HEK293 (cell line): ENCODE measurements around the gene RPS6KB2.

Source experiments
- CTCF ChIA-PET: fragments of 350-600 bp; formaldehyde crosslinking; extraction: SDS; loops from one replicate; lab custom pipeline; 2021; ENCODE audit warnings: antibody characterized with exemption; lab: Yijun Ruan, JAX
- POLR2A ChIA-PET: fragments of 300-600 bp; formaldehyde crosslinking; extraction: SDS; loops from one replicate; lab custom pipeline; 2020; ENCODE audit warnings: antibody characterized with exemption, inconsistent platforms; lab: Yijun Ruan, JAX
- H3K27ac ChIP-seq: fragments of 200-500 bp; sonication (Bioruptor generic); 2 replicates; pipeline ENCODE4 v1.5.1; 2014; ENCODE audit warnings: low read depth, low read length, control low read depth, inconsistent platforms; ENCODE audit errors: extremely low read depth
- H3K36me3 ChIP-seq, 2 experiments: fragments of 200-500 bp in 1 of 2; sonication (Bioruptor generic) in 1 of 2; 1 replicate in 1 of 2; 2 replicates in 1 of 2; pipeline ENCODE4 v1.5.1; 2014 to 2017; ENCODE audit warnings: inconsistent platforms in 2 of 2, low read length in 2 of 2; ENCODE audit not compliant: control insufficient read depth in 2 of 2, insufficient read depth in 1 of 2
- H3K4me1 ChIP-seq: fragments of 200-500 bp; sonication (Bioruptor generic); 2 replicates; pipeline ENCODE4 v1.5.1; 2014; ENCODE audit warnings: mild to moderate bottlenecking, low read length, inconsistent platforms; ENCODE audit not compliant: control insufficient read depth, insufficient read depth
- H3K4me3 ChIP-seq: 2 replicates; pipeline ENCODE4 v1.5.1; 2011; ENCODE audit warnings: low read depth, mild to moderate bottlenecking, control low read depth, low read length, moderate library complexity
- H3K9me3 ChIP-seq: fragments of 200-500 bp; sonication (Bioruptor generic); 2 replicates; pipeline ENCODE4 v1.5.1; 2014; ENCODE audit warnings: low read depth, low read length, inconsistent platforms; ENCODE audit not compliant: control insufficient read depth, insufficient read depth
- FEZF1 ChIP-seq: fragments of 450-650 bp; formaldehyde crosslinking; IDR thresholded peaks from 2 replicates; pipeline ENCODE4 v1.5.1; 2016; ENCODE audit warnings: missing biosample characterization, missing genetic modification characterization
- GLI2 ChIP-seq: fragments of 450-650 bp; formaldehyde crosslinking; IDR thresholded peaks from 2 replicates; pipeline ENCODE4; 2017; ENCODE audit warnings: missing biosample characterization, missing genetic modification characterization, low read depth, borderline replicate concordance
- GLI4 ChIP-seq: fragments of 450-650 bp; formaldehyde crosslinking; IDR thresholded peaks from 2 replicates; pipeline ENCODE4 v1.5.1; 2016; ENCODE audit warnings: missing biosample characterization, missing genetic modification characterization
- GLIS2 ChIP-seq: fragments of 450-650 bp; formaldehyde crosslinking; IDR thresholded peaks from 2 replicates; pipeline ENCODE4 v1.5.1; 2016; ENCODE audit warnings: missing biosample characterization, missing genetic modification characterization
- OVOL3 ChIP-seq: fragments of 450-650 bp; formaldehyde crosslinking; IDR thresholded peaks from 2 replicates; pipeline ENCODE4 v1.5.1; 2016; ENCODE audit warnings: missing biosample characterization, missing genetic modification characterization
- SP7 ChIP-seq: fragments of 450-650 bp; formaldehyde crosslinking; IDR thresholded peaks from 2 replicates; pipeline ENCODE4 v1.5.1; 2016; ENCODE audit warnings: missing biosample characterization, missing genetic modification characterization
- YY2 ChIP-seq: fragments of 450-650 bp; formaldehyde crosslinking; IDR thresholded peaks from 2 replicates; pipeline ENCODE4 v1.5.1; 2016; ENCODE audit warnings: missing biosample characterization, missing genetic modification characterization
- ZBTB17 ChIP-seq: fragments of 450-650 bp; formaldehyde crosslinking; IDR thresholded peaks from 2 replicates; pipeline ENCODE4 v1.5.1; 2016; ENCODE audit warnings: missing biosample characterization, missing genetic modification characterization
- ZBTB8A ChIP-seq: fragments of 450-650 bp; formaldehyde crosslinking; IDR thresholded peaks from 2 replicates; pipeline ENCODE4 v1.5.1; 2016; ENCODE audit warnings: missing biosample characterization, missing genetic modification characterization
- ZNF121 ChIP-seq: fragments of 450-650 bp; formaldehyde crosslinking; IDR thresholded peaks from 2 replicates; pipeline ENCODE4 v1.5.1; 2016; ENCODE audit warnings: missing biosample characterization, missing genetic modification characterization
- ZNF140 ChIP-seq: fragments of 450-650 bp; formaldehyde crosslinking; IDR thresholded peaks from 2 replicates; pipeline ENCODE4 v1.5.1; 2016; ENCODE audit warnings: missing biosample characterization, missing genetic modification characterization
- ZNF223 ChIP-seq: fragments of 450-650 bp; formaldehyde crosslinking; IDR thresholded peaks from 2 replicates; pipeline ENCODE4 v1.5.1; 2016; ENCODE audit warnings: missing biosample characterization, missing genetic modification characterization
- ZNF302 ChIP-seq: fragments of 450-650 bp; formaldehyde crosslinking; IDR thresholded peaks from 2 replicates; pipeline ENCODE4 v1.5.1; 2016; ENCODE audit warnings: missing biosample characterization, missing genetic modification characterization, low read depth
- ZNF514 ChIP-seq: fragments of 450-650 bp; formaldehyde crosslinking; IDR thresholded peaks from 2 replicates; pipeline ENCODE4 v1.5.1; 2016; ENCODE audit warnings: missing biosample characterization, missing genetic modification characterization
- ZNF521 ChIP-seq: fragments of 450-650 bp; formaldehyde crosslinking; IDR thresholded peaks from 2 replicates; pipeline ENCODE4 v1.5.1; 2017; ENCODE audit warnings: missing biosample characterization, mild to moderate bottlenecking, missing genetic modification characterization
- ZNF701 ChIP-seq: fragments of 450-650 bp; formaldehyde crosslinking; IDR thresholded peaks from 2 replicates; pipeline ENCODE4 v1.5.1; 2016; ENCODE audit warnings: missing biosample characterization, missing genetic modification characterization
- ZNF768 ChIP-seq: fragments of 450-650 bp; formaldehyde crosslinking; IDR thresholded peaks from 2 replicates; pipeline ENCODE4 v1.5.1; 2018; ENCODE audit warnings: missing biosample characterization, mild to moderate bottlenecking, missing genetic modification characterization
- ZNF791 ChIP-seq: fragments of 450-650 bp; formaldehyde crosslinking; IDR thresholded peaks from 2 replicates; pipeline ENCODE4 v1.5.1; 2016; ENCODE audit warnings: missing biosample characterization, missing genetic modification characterization
- ZNF830 ChIP-seq: fragments of 450-650 bp; IDR thresholded peaks from 2 replicates; pipeline ENCODE4 v1.5.0; 2018; ENCODE audit warnings: missing biosample characterization, missing genetic modification characterization, low read depth, mild to moderate bottlenecking, moderate library complexity
- ZXDB ChIP-seq: fragments of 450-650 bp; formaldehyde crosslinking; IDR thresholded peaks from 2 replicates; pipeline ENCODE4 v1.5.1; 2016; ENCODE audit warnings: missing biosample characterization, missing genetic modification characterization
- TF ChIP-seq, protein P1 (sequence below): fragments of 450-650 bp; formaldehyde crosslinking; IDR thresholded peaks from 2 replicates; pipeline ENCODE4 v1.5.1; 2017; ENCODE audit warnings: missing biosample characterization, missing genetic modification characterization
- TF ChIP-seq, protein P2 (sequence below): fragments of 450-650 bp; formaldehyde crosslinking; IDR thresholded peaks from 2 replicates; pipeline ENCODE4 v1.5.1; 2016; ENCODE audit warnings: missing biosample characterization, missing genetic modification characterization, low read depth
- TF ChIP-seq, protein P3 (sequence below): fragments of 450-650 bp; formaldehyde crosslinking; IDR thresholded peaks from 2 replicates; pipeline ENCODE4 v1.5.1; 2017; ENCODE audit warnings: missing biosample characterization, missing genetic modification characterization
- TF ChIP-seq, protein P4 (sequence below): fragments of 450-650 bp; formaldehyde crosslinking; IDR thresholded peaks from 2 replicates; pipeline ENCODE4 v1.5.1; 2017; ENCODE audit warnings: missing biosample characterization, missing genetic modification characterization
- TF ChIP-seq, protein P5 (sequence below): fragments of 450-650 bp; formaldehyde crosslinking; IDR thresholded peaks from 2 replicates; pipeline ENCODE4 v1.5.1; 2017; ENCODE audit warnings: missing biosample characterization, mild to moderate bottlenecking, missing genetic modification characterization, moderate library complexity
- TF ChIP-seq, protein P6 (sequence below): fragments of 450-650 bp; formaldehyde crosslinking; IDR thresholded peaks from 2 replicates; pipeline ENCODE4 v1.5.1; 2016; ENCODE audit warnings: missing biosample characterization, missing genetic modification characterization
- TF ChIP-seq, protein P7 (sequence below): fragments of 450-650 bp; formaldehyde crosslinking; optimal IDR thresholded peaks from 2 replicates; pipeline ENCODE3; 2016; ENCODE audit warnings: missing biosample characterization, mild to moderate bottlenecking, missing genetic modification characterization

Gene RPS6KB2

DNA sequence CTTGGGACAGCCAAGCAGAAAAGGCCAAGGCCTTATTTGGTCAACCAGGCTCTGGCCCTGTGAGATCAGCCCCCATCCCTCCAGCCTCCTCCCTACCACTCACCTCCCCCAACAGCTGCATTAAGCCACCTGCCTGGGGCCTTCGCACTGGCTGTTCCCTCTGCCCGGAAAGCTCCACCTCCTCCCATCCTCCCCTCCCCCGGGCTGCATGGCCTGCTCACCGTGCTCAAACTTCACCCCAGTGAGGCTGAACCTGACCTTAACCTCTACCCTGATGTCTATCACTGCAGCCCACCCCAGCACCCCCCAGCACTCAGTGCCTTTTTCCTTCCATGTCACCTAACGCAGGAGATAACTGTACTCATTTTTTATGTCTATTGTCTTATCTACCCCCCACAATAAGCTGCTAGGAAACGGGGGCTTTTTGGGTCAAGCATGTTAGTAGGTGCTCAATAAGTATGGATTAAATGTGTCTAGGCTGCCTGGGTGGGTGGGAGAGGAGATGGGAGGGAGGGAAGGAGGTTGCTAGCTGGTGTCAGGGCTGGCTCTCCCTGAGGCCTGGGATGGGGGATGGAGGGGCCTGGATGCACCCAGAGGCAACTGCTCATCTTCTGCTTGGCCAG is 8.3 kb downstream of the RPS6KB2 start:
- Histone ChIP-seq H3K4me1 (no peaks in the 10 kb centered on the region), H3K36me3 (peaks cover 0 to 86% of the 10 kb centered on the region in 2 experiments; a peak in 1 of 3 replicates), H3K9me3 (no peaks in the 10 kb centered on the region), H3K4me3 (no peak overlapping the region), H3K27ac (no peak overlapping the region)
- POLR2A ChIA-PET = interaction anchor here (0.6 to 1.5 kb wide), 7 partner anchors 8 to 90 kb away, joined by 3 to 6 read pairs (median 4); partner anchors contain the start of genes PPP1CA, RPS6KB2 and TMEM134
- CTCF ChIA-PET = interaction anchor here (1.2 kb wide), 1 partner anchor 35 kb away, joined by 5 read pairs; the partner anchor contains the start of gene PPP1CA
- no peak for TF ChIP-seq GLI2 (tag by site-specific recombination)
- TF ChIP-seq SP7 = peak; percentile 77
- TF ChIP-seq, protein P1, sequence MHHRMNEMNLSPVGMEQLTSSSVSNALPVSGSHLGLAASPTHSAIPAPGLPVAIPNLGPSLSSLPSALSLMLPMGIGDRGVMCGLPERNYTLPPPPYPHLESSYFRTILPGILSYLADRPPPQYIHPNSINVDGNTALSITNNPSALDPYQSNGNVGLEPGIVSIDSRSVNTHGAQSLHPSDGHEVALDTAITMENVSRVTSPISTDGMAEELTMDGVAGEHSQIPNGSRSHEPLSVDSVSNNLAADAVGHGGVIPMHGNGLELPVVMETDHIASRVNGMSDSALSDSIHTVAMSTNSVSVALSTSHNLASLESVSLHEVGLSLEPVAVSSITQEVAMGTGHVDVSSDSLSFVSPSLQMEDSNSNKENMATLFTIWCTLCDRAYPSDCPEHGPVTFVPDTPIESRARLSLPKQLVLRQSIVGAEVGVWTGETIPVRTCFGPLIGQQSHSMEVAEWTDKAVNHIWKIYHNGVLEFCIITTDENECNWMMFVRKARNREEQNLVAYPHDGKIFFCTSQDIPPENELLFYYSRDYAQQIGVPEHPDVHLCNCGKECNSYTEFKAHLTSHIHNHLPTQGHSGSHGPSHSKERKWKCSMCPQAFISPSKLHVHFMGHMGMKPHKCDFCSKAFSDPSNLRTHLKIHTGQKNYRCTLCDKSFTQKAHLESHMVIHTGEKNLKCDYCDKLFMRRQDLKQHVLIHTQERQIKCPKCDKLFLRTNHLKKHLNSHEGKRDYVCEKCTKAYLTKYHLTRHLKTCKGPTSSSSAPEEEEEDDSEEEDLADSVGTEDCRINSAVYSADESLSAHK (tag by site-specific recombination) = no peak
- peak; percentile 58; the same call in 1 of the 2 replicates for TF ChIP-seq ZBTB17 (tag by site-specific recombination)
- TF ChIP-seq ZNF791 = no peak
- no peak for TF ChIP-seq ZNF701 (tag by site-specific recombination)
- TF ChIP-seq, protein P2, sequence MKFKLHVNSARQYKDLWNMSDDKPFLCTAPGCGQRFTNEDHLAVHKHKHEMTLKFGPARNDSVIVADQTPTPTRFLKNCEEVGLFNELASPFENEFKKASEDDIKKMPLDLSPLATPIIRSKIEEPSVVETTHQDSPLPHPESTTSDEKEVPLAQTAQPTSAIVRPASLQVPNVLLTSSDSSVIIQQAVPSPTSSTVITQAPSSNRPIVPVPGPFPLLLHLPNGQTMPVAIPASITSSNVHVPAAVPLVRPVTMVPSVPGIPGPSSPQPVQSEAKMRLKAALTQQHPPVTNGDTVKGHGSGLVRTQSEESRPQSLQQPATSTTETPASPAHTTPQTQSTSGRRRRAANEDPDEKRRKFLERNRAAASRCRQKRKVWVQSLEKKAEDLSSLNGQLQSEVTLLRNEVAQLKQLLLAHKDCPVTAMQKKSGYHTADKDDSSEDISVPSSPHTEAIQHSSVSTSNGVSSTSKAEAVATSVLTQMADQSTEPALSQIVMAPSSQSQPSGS = no peak
- TF ChIP-seq, protein P3, sequence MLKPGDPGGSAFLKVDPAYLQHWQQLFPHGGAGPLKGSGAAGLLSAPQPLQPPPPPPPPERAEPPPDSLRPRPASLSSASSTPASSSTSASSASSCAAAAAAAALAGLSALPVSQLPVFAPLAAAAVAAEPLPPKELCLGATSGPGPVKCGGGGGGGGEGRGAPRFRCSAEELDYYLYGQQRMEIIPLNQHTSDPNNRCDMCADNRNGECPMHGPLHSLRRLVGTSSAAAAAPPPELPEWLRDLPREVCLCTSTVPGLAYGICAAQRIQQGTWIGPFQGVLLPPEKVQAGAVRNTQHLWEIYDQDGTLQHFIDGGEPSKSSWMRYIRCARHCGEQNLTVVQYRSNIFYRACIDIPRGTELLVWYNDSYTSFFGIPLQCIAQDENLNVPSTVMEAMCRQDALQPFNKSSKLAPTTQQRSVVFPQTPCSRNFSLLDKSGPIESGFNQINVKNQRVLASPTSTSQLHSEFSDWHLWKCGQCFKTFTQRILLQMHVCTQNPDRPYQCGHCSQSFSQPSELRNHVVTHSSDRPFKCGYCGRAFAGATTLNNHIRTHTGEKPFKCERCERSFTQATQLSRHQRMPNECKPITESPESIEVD (tag by site-specific recombination) = no peak
- TF ChIP-seq ZBTB8A = 0 out of 2 replicates have a peak, but pooled peaks have one; percentile 24
- TF ChIP-seq, protein P4, sequence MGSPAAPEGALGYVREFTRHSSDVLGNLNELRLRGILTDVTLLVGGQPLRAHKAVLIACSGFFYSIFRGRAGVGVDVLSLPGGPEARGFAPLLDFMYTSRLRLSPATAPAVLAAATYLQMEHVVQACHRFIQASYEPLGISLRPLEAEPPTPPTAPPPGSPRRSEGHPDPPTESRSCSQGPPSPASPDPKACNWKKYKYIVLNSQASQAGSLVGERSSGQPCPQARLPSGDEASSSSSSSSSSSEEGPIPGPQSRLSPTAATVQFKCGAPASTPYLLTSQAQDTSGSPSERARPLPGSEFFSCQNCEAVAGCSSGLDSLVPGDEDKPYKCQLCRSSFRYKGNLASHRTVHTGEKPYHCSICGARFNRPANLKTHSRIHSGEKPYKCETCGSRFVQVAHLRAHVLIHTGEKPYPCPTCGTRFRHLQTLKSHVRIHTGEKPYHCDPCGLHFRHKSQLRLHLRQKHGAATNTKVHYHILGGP = no peak
- TF ChIP-seq ZNF121 (tag by site-specific recombination) = no peak
- TF ChIP-seq ZNF140 (tag by site-specific recombination) = no peak
- 0 out of 2 replicates have a peak, but pooled peaks have one; percentile 30 for TF ChIP-seq ZXDB (tag by site-specific recombination)
- TF ChIP-seq FEZF1 = no peak
- no peak for TF ChIP-seq ZNF768 (tag by site-specific recombination)
- no peak for TF ChIP-seq YY2 (tag by site-specific recombination)
- TF ChIP-seq OVOL3 (tag by site-specific recombination) = no peak
- peak; percentile 73 for TF ChIP-seq GLIS2 (tag by site-specific recombination)
- no peak for TF ChIP-seq ZNF521 (tag by site-specific recombination)
- no peak for TF ChIP-seq ZNF830
- no peak for TF ChIP-seq ZNF223
- TF ChIP-seq ZNF302 = no peak
- TF ChIP-seq, protein P5, sequence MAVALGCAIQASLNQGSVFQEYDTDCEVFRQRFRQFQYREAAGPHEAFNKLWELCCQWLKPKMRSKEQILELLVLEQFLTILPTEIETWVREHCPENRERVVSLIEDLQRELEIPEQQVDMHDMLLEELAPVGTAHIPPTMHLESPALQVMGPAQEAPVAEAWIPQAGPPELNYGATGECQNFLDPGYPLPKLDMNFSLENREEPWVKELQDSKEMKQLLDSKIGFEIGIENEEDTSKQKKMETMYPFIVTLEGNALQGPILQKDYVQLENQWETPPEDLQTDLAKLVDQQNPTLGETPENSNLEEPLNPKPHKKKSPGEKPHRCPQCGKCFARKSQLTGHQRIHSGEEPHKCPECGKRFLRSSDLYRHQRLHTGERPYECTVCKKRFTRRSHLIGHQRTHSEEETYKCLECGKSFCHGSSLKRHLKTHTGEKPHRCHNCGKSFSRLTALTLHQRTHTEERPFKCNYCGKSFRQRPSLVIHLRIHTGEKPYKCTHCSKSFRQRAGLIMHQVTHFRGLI (tag by site-specific recombination) = no peak
- TF ChIP-seq, protein P6, sequence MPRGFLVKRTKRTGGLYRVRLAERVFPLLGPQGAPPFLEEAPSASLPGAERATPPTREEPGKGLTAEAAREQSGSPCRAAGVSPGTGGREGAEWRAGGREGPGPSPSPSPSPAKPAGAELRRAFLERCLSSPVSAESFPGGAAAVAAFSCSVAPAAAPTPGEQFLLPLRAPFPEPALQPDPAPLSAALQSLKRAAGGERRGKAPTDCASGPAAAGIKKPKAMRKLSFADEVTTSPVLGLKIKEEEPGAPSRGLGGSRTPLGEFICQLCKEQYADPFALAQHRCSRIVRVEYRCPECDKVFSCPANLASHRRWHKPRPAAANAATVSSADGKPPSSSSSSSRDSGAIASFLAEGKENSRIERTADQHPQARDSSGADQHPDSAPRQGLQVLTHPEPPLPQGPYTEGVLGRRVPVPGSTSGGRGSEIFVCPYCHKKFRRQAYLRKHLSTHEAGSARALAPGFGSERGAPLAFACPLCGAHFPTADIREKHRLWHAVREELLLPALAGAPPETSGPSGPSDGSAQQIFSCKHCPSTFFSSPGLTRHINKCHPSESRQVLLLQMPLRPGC = no peak; the same call in 1 of the 2 replicates
- TF ChIP-seq, protein P7, sequence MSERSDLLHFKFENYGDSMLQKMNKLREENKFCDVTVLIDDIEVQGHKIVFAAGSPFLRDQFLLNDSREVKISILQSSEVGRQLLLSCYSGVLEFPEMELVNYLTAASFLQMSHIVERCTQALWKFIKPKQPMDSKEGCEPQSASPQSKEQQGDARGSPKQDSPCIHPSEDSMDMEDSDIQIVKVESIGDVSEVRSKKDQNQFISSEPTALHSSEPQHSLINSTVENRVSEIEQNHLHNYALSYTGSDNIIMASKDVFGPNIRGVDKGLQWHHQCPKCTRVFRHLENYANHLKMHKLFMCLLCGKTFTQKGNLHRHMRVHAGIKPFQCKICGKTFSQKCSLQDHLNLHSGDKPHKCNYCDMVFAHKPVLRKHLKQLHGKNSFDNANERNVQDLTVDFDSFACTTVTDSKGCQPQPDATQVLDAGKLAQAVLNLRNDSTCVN (tag by site-specific recombination) = no peak
- no peak for TF ChIP-seq ZNF514 (tag by site-specific recombination)
- no peak for TF ChIP-seq GLI4 (tag by site-specific recombination)
